Mesendoderm (in vitro differentiated cells): Measurements from ENCODE around the gene AFAP1.

ENCODE experiments used
- DNase-seq: peaks from one replicate; pipeline ENCODE4 v3.0.0; 2013
- H2AK5ac ChIP-seq: 2 replicates; pipeline ENCODE4 v1.6.1; 2013; ENCODE audit warnings: low read length, inconsistent platforms
- H2BK120ac ChIP-seq: 2 replicates; pipeline ENCODE4 v1.6.1; 2013; ENCODE audit warnings: low read depth, mild to moderate bottlenecking, low read length, moderate library complexity, mixed read lengths
- H2BK15ac ChIP-seq: replicated peaks from 2 replicates; pipeline ENCODE4 v1.6.1; 2013; ENCODE audit warnings: low read depth, mild to moderate bottlenecking, moderate library complexity
- H2BK5ac ChIP-seq: 2 replicates; pipeline ENCODE4 v1.6.1; 2013; ENCODE audit warnings: low read length, inconsistent platforms
- H3K18ac ChIP-seq: 2 replicates; pipeline ENCODE4 v1.6.1; 2013; ENCODE audit warnings: mild to moderate bottlenecking, low read length, mixed read lengths
- H3K23ac ChIP-seq: one replicate; pipeline ENCODE4 v1.6.1; 2013; ENCODE audit warnings: low read length
- H3K27ac ChIP-seq: 2 replicates; pipeline ENCODE4 v1.5.1; 2013; ENCODE audit warnings: low read depth, mild to moderate bottlenecking, inconsistent platforms, low read length, moderate library complexity
- H3K27me3 ChIP-seq: 2 replicates; pipeline ENCODE4 v1.6.1; 2013; ENCODE audit warnings: low read length, control low read depth, mild to moderate bottlenecking, inconsistent platforms; ENCODE audit not compliant: insufficient read depth, poor library complexity
- H3K36me3 ChIP-seq: 2 replicates; pipeline ENCODE4 v1.6.1; 2013; ENCODE audit warnings: low read length, inconsistent platforms; ENCODE audit not compliant: control insufficient read depth, insufficient read depth
- H3K4ac ChIP-seq: one replicate; pipeline ENCODE4 v1.6.1; 2013; ENCODE audit warnings: low read depth, mild to moderate bottlenecking, low read length, moderate library complexity
- H3K4me1 ChIP-seq: 2 replicates; pipeline ENCODE4 v1.6.1; 2013; ENCODE audit warnings: low read depth, low read length, inconsistent platforms; ENCODE audit not compliant: control insufficient read depth
- H3K4me2 ChIP-seq: 2 replicates; pipeline ENCODE4 v1.6.1; 2013; ENCODE audit warnings: low read length
- H3K4me3 ChIP-seq: 2 replicates; pipeline ENCODE4 v1.5.1; 2013; ENCODE audit warnings: mild to moderate bottlenecking, low read length
- H3K56ac ChIP-seq: one replicate; pipeline ENCODE4 v1.6.1; 2013; ENCODE audit warnings: low read length
- H3K79me1 ChIP-seq: 2 replicates; pipeline ENCODE4 v1.6.1; 2013; ENCODE audit warnings: low read length, inconsistent platforms
- H3K79me2 ChIP-seq: 2 replicates; pipeline ENCODE4 v1.6.1; 2013; ENCODE audit warnings: mild to moderate bottlenecking, low read length; ENCODE audit not compliant: control insufficient read depth, insufficient read depth
- H3K9ac ChIP-seq: 2 replicates; pipeline ENCODE4 v1.6.1; 2013; ENCODE audit warnings: low read length, inconsistent platforms
- H4K5ac ChIP-seq: one replicate; pipeline ENCODE4 v1.6.1; 2013; ENCODE audit warnings: low read length
- H4K8ac ChIP-seq: one replicate; pipeline ENCODE4 v1.6.1; 2013; ENCODE audit warnings: low read depth, mild to moderate bottlenecking, control low read depth, low read length, moderate library complexity
- WGBS: extraction: QIAGEN DNeasy Blood & Tissue Kit; methylation state at CpG from one replicate; pipeline ENCODE4 v1.1.7; 2013; ENCODE audit warnings: low lambda C conversion rate, missing lambda C conversion rate; ENCODE audit not compliant: insufficient coverage; ENCODE audit errors: extremely low coverage; 5-methylcytosine and 5-hydroxymethylcytosine counted together

Gene AFAP1

GRCh38 chr4:7737752-7738457, 201.8 kb downstream of the AFAP1 start:
- Histone ChIP-seq H2AK5ac (no peak overlapping the region), H2BK120ac (no peak overlapping the region), H3K56ac (no peak overlapping the region), H3K4me1 (no peaks in the 10 kb centered on the region), H3K27ac (no peak overlapping the region), H3K79me2 (no peaks in the 10 kb centered on the region), H3K4me2 (no peak overlapping the region), H3K9ac (no peak overlapping the region), H3K23ac (no peak overlapping the region), H2BK5ac (no peak overlapping the region), H3K4me3 (no peak overlapping the region), H3K36me3 (no peaks in the 10 kb centered on the region), H3K79me1 (no peaks in the 10 kb centered on the region), H2BK15ac (no peak overlapping the region), H4K5ac (no peak overlapping the region), H4K8ac (no peak overlapping the region), H3K18ac (no peak overlapping the region), H3K27me3 (no peaks in the 10 kb centered on the region), H3K4ac (no peak overlapping the region)
- no CpG with 5 or more reads among the region's 19 CpGs for WGBS
- no peak for DNase-seq

GRCh38 chr4:7737268-7737645, 202.4 kb downstream of the AFAP1 start:
- Histone ChIP-seq H3K4me1 (no peaks in the 10 kb centered on the region), H3K79me1 (no peaks in the 10 kb centered on the region), H3K23ac (no peak overlapping the region), H3K4ac (no peak overlapping the region), H3K4me3 (no peak overlapping the region), H2BK5ac (no peak overlapping the region), H2BK15ac (no peak overlapping the region), H3K4me2 (no peak overlapping the region), H3K79me2 (no peaks in the 10 kb centered on the region), H3K27me3 (no peaks in the 10 kb centered on the region), H2BK120ac (no peak overlapping the region), H3K56ac (no peak overlapping the region), H4K8ac (no peak overlapping the region), H3K27ac (no peak overlapping the region), H3K18ac (no peak overlapping the region), H3K9ac (no peak overlapping the region), H4K5ac (no peak overlapping the region), H3K36me3 (no peaks in the 10 kb centered on the region), H2AK5ac (no peak overlapping the region)
- WGBS, result no CpG with 5 or more reads among the region's 14 CpGs
- no peak for DNase-seq

GRCh38 chr4:7736436-7737267, 203.0 kb downstream of the AFAP1 start:
- no peak overlapping the region for H3K9ac ChIP-seq
- no peak overlapping the region for H4K8ac ChIP-seq
- no peaks in the 10 kb centered on the region for H3K79me1 ChIP-seq
- H3K79me2 ChIP-seq, result no peaks in the 10 kb centered on the region
- H3K27me3 ChIP-seq, result no peaks in the 10 kb centered on the region
- H3K4ac ChIP-seq, result no peak overlapping the region
- no peak overlapping the region for H3K18ac ChIP-seq
- no peak overlapping the region for H3K23ac ChIP-seq
- no CpG with 5 or more reads among the region's 31 CpGs for WGBS
- H3K36me3 ChIP-seq, result no peaks in the 10 kb centered on the region
- H2BK15ac ChIP-seq, result no peak overlapping the region
- DNase-seq, result no peak
- H3K4me2 ChIP-seq, result no peak overlapping the region
- no peak overlapping the region for H2AK5ac ChIP-seq
- no peak overlapping the region for H3K27ac ChIP-seq
- H4K5ac ChIP-seq, result no peak overlapping the region
- H2BK120ac ChIP-seq, result no peak overlapping the region
- H2BK5ac ChIP-seq, result no peak overlapping the region
- H3K4me3 ChIP-seq, result no peak overlapping the region
- H3K56ac ChIP-seq, result no peak overlapping the region
- H3K4me1 ChIP-seq, result no peaks in the 10 kb centered on the region

- Histone ChIP-seq H3K18ac (no peak overlapping the region), H3K4ac (no peak overlapping the region), H3K4me3 (no peak overlapping the region), H3K36me3 (no peaks in the 10 kb centered on the region), H3K79me2 (no peaks in the 10 kb centered on the region), H4K8ac (no peak overlapping the region), H3K56ac (no peak overlapping the region), H3K9ac (no peak overlapping the region), H4K5ac (no peak overlapping the region), H3K23ac (no peak overlapping the region), H3K27me3 (no peaks in the 10 kb centered on the region), H3K79me1 (no peaks in the 10 kb centered on the region), H2BK5ac (no peak overlapping the region), H3K4me1 (no peaks in the 10 kb centered on the region), H2BK15ac (no peak overlapping the region), H2BK120ac (no peak overlapping the region), H2AK5ac (no peak overlapping the region), H3K4me2 (no peak overlapping the region), H3K27ac (no peak overlapping the region)
- no CpG with 5 or more reads among the region's 8 CpGs for WGBS
- no peak for DNase-seq
Observed at GRCh38 chr4:7735961-7736360, 203.7 kb downstream of the AFAP1 start.

- H3K79me2 ChIP-seq, result no peaks in the 10 kb centered on the region
- no peak overlapping the region for H3K23ac ChIP-seq
- no peak overlapping the region for H2BK15ac ChIP-seq
- H3K9ac ChIP-seq, result no peak overlapping the region
- H3K4ac ChIP-seq, result no peak overlapping the region
- no peak overlapping the region for H3K18ac ChIP-seq
- no peak overlapping the region for H3K4me3 ChIP-seq
- no CpG with 5 or more reads among the region's 5 CpGs for WGBS
- H3K79me1 ChIP-seq, result no peaks in the 10 kb centered on the region
- no peak overlapping the region for H2BK5ac ChIP-seq
- H4K5ac ChIP-seq, result no peak overlapping the region
- no peak overlapping the region for H3K4me2 ChIP-seq
- H3K4me1 ChIP-seq, result no peaks in the 10 kb centered on the region
- no peaks in the 10 kb centered on the region for H3K36me3 ChIP-seq
- H2BK120ac ChIP-seq, result no peak overlapping the region
- H3K27me3 ChIP-seq, result no peaks in the 10 kb centered on the region
- no peak for DNase-seq
- no peak overlapping the region for H3K56ac ChIP-seq
- no peak overlapping the region for H3K27ac ChIP-seq
- no peak overlapping the region for H4K8ac ChIP-seq
- H2AK5ac ChIP-seq, result no peak overlapping the region
Observed at GRCh38 chr4:7735395-7735794, 204.3 kb downstream of the AFAP1 start.
